Stomach (tissue), 9 donors: ENCODE results near the gene LRP1B. TPM values are rescaled to one million over a fixed set of nuclear protein-coding genes. Genes with fewer than 3 reads are reported as not detected.

Experiments used
- DNase-seq, 2 donors: peaks; one replicate each; pipeline versions ENCODE4 v3.0.0 to v3.0.0-alpha.2; 2013 to 2019
- H3K27ac ChIP-seq, 5 donors: fragments of 200-600 bp in 4 of 5; sonication (generic) in 4 of 5; one replicate each; pipeline ENCODE4 v1.5.1; 2013 to 2019; ENCODE audit warnings: mild to moderate bottlenecking in 1 of 5, moderate library complexity in 1 of 5
- H3K27me3 ChIP-seq, 3 donors: fragments of 200-600 bp; sonication (generic); one replicate each; pipeline ENCODE4 v1.5.1; 2017 to 2019; ENCODE audit warnings: mixed run types in 1 of 3
- H3K36me3 ChIP-seq, 4 donors: fragments of 200-600 bp; sonication (generic); 1 replicate in 3 of 4; 2 replicates in 1 of 4; pipeline ENCODE4 v1.5.1; 2016 to 2019
- H3K4me1 ChIP-seq, 4 donors: fragments of 200-600 bp; sonication (generic); one replicate each; pipeline ENCODE4 v1.5.1; 2016 to 2019
- H3K4me3 ChIP-seq, 4 donors: fragments of 200-600 bp; sonication (generic) in 3 of 4; one replicate each; pipeline ENCODE4 v1.5.1; 2016 to 2019; ENCODE audit warnings: mild to moderate bottlenecking in 1 of 4
- H3K9me3 ChIP-seq, 4 donors: fragments of 200-600 bp; sonication (generic); one replicate each; pipeline ENCODE4 v1.5.1; 2016 to 2019
- EP300 ChIP-seq: sonication (generic); formaldehyde crosslinking; IDR thresholded peaks from one replicate; pipeline ENCODE4 v1.6.1; 2017; ENCODE audit warnings: antibody characterized with exemption
- POLR2A ChIP-seq, 4 donors: fragments of 450-650 bp; IDR thresholded peaks; one replicate each; pipeline ENCODE4 v1.6.1; 2016; ENCODE audit warnings: antibody characterized with exemption in 4 of 4, control low read depth in 2 of 4, mild to moderate bottlenecking in 1 of 4, moderate library complexity in 1 of 4
- POLR2AphosphoS5 ChIP-seq, 3 donors: sonication (generic); formaldehyde crosslinking; IDR thresholded peaks; one replicate each; pipeline ENCODE4 v1.6.1; 2016; ENCODE audit warnings: antibody characterized with exemption in 3 of 3
- WGBS, 5 donors: extraction: QIAGEN DNeasy Blood & Tissue Kit in 3 of 5; methylation state at CpG; one replicate each; pipeline versions ENCODE4 v1.1.5 to v1.1.7; 2013 to 2018; 5-methylcytosine and 5-hydroxymethylcytosine counted together
- intact Hi-C: fragments of 100-400 bp; cut with DNase I; formaldehyde crosslinking; loops from one replicate; pipeline ENCODE4 v1.15.1; 2023; ENCODE audit warnings: low total_unique reads
- polyA plus RNA-seq, 3 donors: library from polyadenylated mRNA; stranded (reverse); fragments of 200-250 nt; gene quantifications; one replicate each; pipeline ENCODE4 v1.2.3, GENCODE V29; 2013
- total RNA-seq, 5 donors: library from RNA; depleted of rRNA; stranded (reverse); fragments of >200 nt; gene quantifications; one replicate each; pipeline versions ENCODE4 v1.1.0 to v1.2.3, GENCODE V29; 2014 to 2016
- TF ChIP-seq, protein P1 (sequence below), 7 experiments: fragments of 450-650 bp in 4 of 7; fragments of 200-600 bp in 3 of 7; sonication (generic) in 3 of 7; IDR thresholded peaks; one replicate each; pipeline ENCODE4 v1.5.1; 2016 to 2019; ENCODE audit warnings: antibody characterized with exemption in 7 of 7, control low read depth in 2 of 7, mild to moderate bottlenecking in 1 of 7
- donor health status: healthy with polysubstance abuse.
- donor health status: Bipolar disorder and iron deficiency.
- donor health status: healthy.

Gene LRP1B
- total and polyA plus RNA-seq, 8 donors = under 0.01 to 9.0 (median 0.38) TPM

DNA sequence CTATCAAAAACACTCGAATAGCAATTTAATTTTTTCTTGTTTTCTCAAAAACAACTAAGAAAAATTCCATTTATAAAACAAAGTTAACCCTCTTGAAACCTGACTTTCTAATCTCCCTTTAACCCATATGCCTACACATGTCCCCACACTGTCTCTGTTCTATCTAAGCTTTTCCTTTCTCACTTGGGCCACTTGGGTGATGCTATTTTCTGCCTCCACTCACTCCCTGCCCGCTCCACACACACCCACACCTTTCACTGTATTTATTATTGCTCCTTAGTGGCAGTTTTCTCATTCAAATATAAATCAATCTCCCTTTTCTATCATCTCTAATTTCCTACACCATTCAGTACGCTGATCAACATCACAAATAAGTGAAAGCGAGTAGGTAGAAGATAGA lies 531.1 kb downstream of the LRP1B start:
- Histone ChIP-seq H3K4me3 (no peak overlapping the region), H3K4me1 (no peaks in the 10 kb centered on the region), H3K27ac (no peak overlapping the region), H3K36me3 (no peaks in the 10 kb centered on the region), H3K9me3 (no peaks in the 10 kb centered on the region), H3K27me3 (no peaks in the 10 kb centered on the region)
- no peak for DNase-seq
- no peak for TF ChIP-seq POLR2AphosphoS5 (IDR thresholded peaks at IDR 0.05)
- TF ChIP-seq POLR2A (IDR thresholded peaks at IDR 0.05) = no peak
- no peak for TF ChIP-seq EP300
- TF ChIP-seq, protein P1, sequence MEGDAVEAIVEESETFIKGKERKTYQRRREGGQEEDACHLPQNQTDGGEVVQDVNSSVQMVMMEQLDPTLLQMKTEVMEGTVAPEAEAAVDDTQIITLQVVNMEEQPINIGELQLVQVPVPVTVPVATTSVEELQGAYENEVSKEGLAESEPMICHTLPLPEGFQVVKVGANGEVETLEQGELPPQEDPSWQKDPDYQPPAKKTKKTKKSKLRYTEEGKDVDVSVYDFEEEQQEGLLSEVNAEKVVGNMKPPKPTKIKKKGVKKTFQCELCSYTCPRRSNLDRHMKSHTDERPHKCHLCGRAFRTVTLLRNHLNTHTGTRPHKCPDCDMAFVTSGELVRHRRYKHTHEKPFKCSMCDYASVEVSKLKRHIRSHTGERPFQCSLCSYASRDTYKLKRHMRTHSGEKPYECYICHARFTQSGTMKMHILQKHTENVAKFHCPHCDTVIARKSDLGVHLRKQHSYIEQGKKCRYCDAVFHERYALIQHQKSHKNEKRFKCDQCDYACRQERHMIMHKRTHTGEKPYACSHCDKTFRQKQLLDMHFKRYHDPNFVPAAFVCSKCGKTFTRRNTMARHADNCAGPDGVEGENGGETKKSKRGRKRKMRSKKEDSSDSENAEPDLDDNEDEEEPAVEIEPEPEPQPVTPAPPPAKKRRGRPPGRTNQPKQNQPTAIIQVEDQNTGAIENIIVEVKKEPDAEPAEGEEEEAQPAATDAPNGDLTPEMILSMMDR (IDR thresholded peaks at IDR 0.05) = no peak
- intact Hi-C loops = no loop called here
- 85 to 93% (median 89%) methylated on average over 4 of the region's 4 CpGs for WGBS, 5 donors

DNA sequence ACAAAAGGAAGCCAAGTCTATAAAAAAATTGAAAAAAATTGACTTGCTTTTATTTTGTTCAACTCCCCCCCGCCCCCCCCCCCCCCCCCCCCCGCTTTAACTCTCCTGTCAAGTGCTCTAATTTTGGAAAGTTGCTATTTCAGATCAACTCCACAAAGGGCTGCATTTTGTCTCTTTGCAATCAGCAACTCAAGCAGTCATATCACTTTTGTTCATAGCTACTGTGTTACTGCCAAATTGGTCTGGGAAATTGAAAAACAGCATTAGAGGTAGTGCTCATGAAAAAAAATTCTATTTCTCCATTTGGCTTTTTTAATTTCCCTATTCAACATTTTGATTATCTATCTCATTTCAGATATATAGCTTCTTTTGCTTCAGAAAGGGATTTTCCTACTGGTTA lies 531.8 kb downstream of the LRP1B start:
- peaks cover 0 to 4% (median 0%) of the 10 kb centered on the region in 4 donors for H3K9me3 ChIP-seq
- intact Hi-C loops = no loop called here
- no peaks in the 10 kb centered on the region for H3K4me1 ChIP-seq
- no peaks in the 10 kb centered on the region for H3K36me3 ChIP-seq
- no peak for DNase-seq
- no peak for TF ChIP-seq POLR2AphosphoS5 (IDR thresholded peaks at IDR 0.05)
- TF ChIP-seq, protein P1 (IDR thresholded peaks at IDR 0.05) = no peak
- TF ChIP-seq POLR2A (IDR thresholded peaks at IDR 0.05) = no peak
- no peak for TF ChIP-seq EP300
- no peak overlapping the region for H3K27ac ChIP-seq
- H3K27me3 ChIP-seq = no peaks in the 10 kb centered on the region
- 33 to 100% (median 53%) methylated on average over 1 to 2 of the region's 2 CpGs for WGBS, 5 donors
- H3K4me3 ChIP-seq = no peak overlapping the region

GRCh38 chr2:141595316-141595920 lies 535.4 kb downstream of the LRP1B start:
- H3K27ac ChIP-seq = no peak overlapping the region
- TF ChIP-seq EP300 = no peak
- TF ChIP-seq POLR2AphosphoS5 (IDR thresholded peaks at IDR 0.05) = no peak
- TF ChIP-seq, protein P1 (IDR thresholded peaks at IDR 0.05) = no peak
- TF ChIP-seq POLR2A (IDR thresholded peaks at IDR 0.05) = no peak

GRCh38 chr2:141591787-141592186 lies 539.0 kb downstream of the LRP1B start:
- no peak for DNase-seq
- Histone ChIP-seq H3K4me1 (no peaks in the 10 kb centered on the region), H3K36me3 (no peaks in the 10 kb centered on the region), H3K27me3 (no peaks in the 10 kb centered on the region), H3K9me3 (peaks cover 0 to 7% (median 2%) of the 10 kb centered on the region in 4 donors), H3K4me3 (no peak overlapping the region), H3K27ac (no peak overlapping the region)
- TF ChIP-seq, protein P1 (IDR thresholded peaks at IDR 0.05) = no peak
- TF ChIP-seq EP300 = no peak
- WGBS, 5 donors = 56 to 87% (median 74%) methylated on average over 3 of the region's 3 CpGs
- intact Hi-C loops = no loop called here

More at GRCh38 chr2:141595316-141595920, 535.4 kb downstream of the LRP1B start:
- H3K4me1 ChIP-seq = no peaks in the 10 kb centered on the region
- intact Hi-C loops = no loop called here
- no peak overlapping the region for H3K4me3 ChIP-seq
- 89 to 96% (median 91%) methylated on average over 3 of the region's 3 CpGs for WGBS, 5 donors
- DNase-seq = no peak
- H3K9me3 ChIP-seq = peaks cover 0 to 7% (median 2%) of the 10 kb centered on the region in 4 donors
- H3K36me3 ChIP-seq = no peaks in the 10 kb centered on the region
- no peaks in the 10 kb centered on the region for H3K27me3 ChIP-seq
